DND-41 (cell line): ENCODE results near the gene DNM3.

Source experiments
- ATAC-seq: fragments of 200-7000 bp; cut with Tn5 transposase; 3 replicates; pipeline ENCODE4 v1.9.1; 2021; ENCODE audit warnings: low read depth; ENCODE audit not compliant: insufficient read depth
- DNase-seq: peaks from one replicate; pipeline ENCODE4 v3.0.0-alpha.2; 2020
- H2AFZ ChIP-seq: 2 replicates; pipeline ENCODE4 v1.6.0; 2012; ENCODE audit warnings: low read depth, low read length
- H3K27ac ChIP-seq: 2 replicates; pipeline ENCODE4 v1.5.1; 2012; ENCODE audit warnings: low read length, inconsistent platforms
- H3K27me3 ChIP-seq: fragments of 200-600 bp; sonication (generic); 2 replicates; pipeline ENCODE4 v1.6.0; 2012; ENCODE audit warnings: low read length, mild to moderate bottlenecking, inconsistent platforms; ENCODE audit not compliant: insufficient read depth, poor library complexity
- H3K36me3 ChIP-seq: 2 replicates; pipeline ENCODE4 v1.5.1; 2012; ENCODE audit warnings: low read length, inconsistent platforms; ENCODE audit not compliant: insufficient read depth
- H3K4me1 ChIP-seq: 2 replicates; pipeline ENCODE4 v1.5.1; 2012; ENCODE audit warnings: mild to moderate bottlenecking, low read length; ENCODE audit not compliant: insufficient read depth
- H3K4me2 ChIP-seq: 2 replicates; pipeline ENCODE4 v1.6.0; 2012; ENCODE audit warnings: mild to moderate bottlenecking, moderate library complexity, low read length, inconsistent platforms; ENCODE audit not compliant: insufficient read depth
- H3K4me3 ChIP-seq, 2 experiments: fragments of 200-600 bp in 1 of 2; shearing (Covaris generic) in 1 of 2; 2 replicates each; pipeline ENCODE4 v1.5.1; 2012 to 2016; ENCODE audit warnings: inconsistent platforms in 2 of 2, low read length in 2 of 2, mild to moderate bottlenecking in 2 of 2, low read depth in 1 of 2, moderate library complexity in 1 of 2
- H3K79me2 ChIP-seq: 2 replicates; pipeline ENCODE4 v1.6.0; 2012; ENCODE audit warnings: low read length, inconsistent platforms; ENCODE audit not compliant: insufficient read depth
- H3K9ac ChIP-seq: 2 replicates; pipeline ENCODE4 v1.6.0; 2012; ENCODE audit warnings: low read depth, mild to moderate bottlenecking, inconsistent platforms, low read length, moderate library complexity
- H3K9me3 ChIP-seq: 2 replicates; pipeline ENCODE4 v1.5.1; 2012; ENCODE audit warnings: low read length, moderate library complexity, mild to moderate bottlenecking, inconsistent platforms; ENCODE audit not compliant: insufficient read depth, severe bottlenecking
- H4K20me1 ChIP-seq: 2 replicates; pipeline ENCODE4 v1.6.0; 2012; ENCODE audit warnings: low read length; ENCODE audit not compliant: insufficient read depth
- EZH2 ChIP-seq: IDR thresholded peaks from 3 replicates; pipeline ENCODE4 v1.6.1; 2012; ENCODE audit warnings: borderline replicate concordance, low read depth, mild to moderate bottlenecking, moderate library complexity, low read length, inconsistent platforms; ENCODE audit not compliant: severe bottlenecking
- TF ChIP-seq, protein P1 (sequence below): IDR thresholded peaks from 2 replicates; pipeline ENCODE4 v1.5.1; 2012; ENCODE audit warnings: borderline replicate concordance, low read length, moderate library complexity, mild to moderate bottlenecking; ENCODE audit not compliant: poor library complexity, severe bottlenecking; ENCODE audit errors: extremely low read depth

DNM3 gene

GRCh38 chr1:172326136-172326535 is 484.8 kb downstream of the DNM3 start:
- DNase-seq (no peak), ATAC-seq (no peak)
- H3K4me1 ChIP-seq, result no peaks in the 10 kb centered on the region
- H3K4me3 ChIP-seq, result no peak overlapping the region
- H3K27me3 ChIP-seq, result peaks cover 5% of the 10 kb centered on the region
- no peaks in the 10 kb centered on the region for H3K36me3 ChIP-seq
- H3K79me2 ChIP-seq, result no peaks in the 10 kb centered on the region
- no peaks in the 10 kb centered on the region for H4K20me1 ChIP-seq
- H3K4me2 ChIP-seq, result no peak overlapping the region
- no peak overlapping the region for H3K27ac ChIP-seq
- no peaks in the 10 kb centered on the region for H3K9me3 ChIP-seq
- TF ChIP-seq EZH2, result no peak
- TF ChIP-seq, protein P1, sequence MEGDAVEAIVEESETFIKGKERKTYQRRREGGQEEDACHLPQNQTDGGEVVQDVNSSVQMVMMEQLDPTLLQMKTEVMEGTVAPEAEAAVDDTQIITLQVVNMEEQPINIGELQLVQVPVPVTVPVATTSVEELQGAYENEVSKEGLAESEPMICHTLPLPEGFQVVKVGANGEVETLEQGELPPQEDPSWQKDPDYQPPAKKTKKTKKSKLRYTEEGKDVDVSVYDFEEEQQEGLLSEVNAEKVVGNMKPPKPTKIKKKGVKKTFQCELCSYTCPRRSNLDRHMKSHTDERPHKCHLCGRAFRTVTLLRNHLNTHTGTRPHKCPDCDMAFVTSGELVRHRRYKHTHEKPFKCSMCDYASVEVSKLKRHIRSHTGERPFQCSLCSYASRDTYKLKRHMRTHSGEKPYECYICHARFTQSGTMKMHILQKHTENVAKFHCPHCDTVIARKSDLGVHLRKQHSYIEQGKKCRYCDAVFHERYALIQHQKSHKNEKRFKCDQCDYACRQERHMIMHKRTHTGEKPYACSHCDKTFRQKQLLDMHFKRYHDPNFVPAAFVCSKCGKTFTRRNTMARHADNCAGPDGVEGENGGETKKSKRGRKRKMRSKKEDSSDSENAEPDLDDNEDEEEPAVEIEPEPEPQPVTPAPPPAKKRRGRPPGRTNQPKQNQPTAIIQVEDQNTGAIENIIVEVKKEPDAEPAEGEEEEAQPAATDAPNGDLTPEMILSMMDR, result no peak
- H3K9ac ChIP-seq, result no peak overlapping the region
- H2AFZ ChIP-seq, result no peak overlapping the region

- no peaks in the 10 kb centered on the region for H3K79me2 ChIP-seq
- H3K4me3 ChIP-seq, result no peak overlapping the region
- H3K36me3 ChIP-seq, result no peaks in the 10 kb centered on the region
- H3K4me2 ChIP-seq, result no peak overlapping the region
- H3K27ac ChIP-seq, result no peak overlapping the region
- no peak overlapping the region for H2AFZ ChIP-seq
- H3K27me3 ChIP-seq, result peaks cover 2% of the 10 kb centered on the region
- no peak for DNase-seq
- no peak for TF ChIP-seq EZH2
- TF ChIP-seq, protein P1, result no peak
- H4K20me1 ChIP-seq, result no peaks in the 10 kb centered on the region
- H3K4me1 ChIP-seq, result no peaks in the 10 kb centered on the region
- no peak for ATAC-seq
- no peak overlapping the region for H3K9ac ChIP-seq
- no peaks in the 10 kb centered on the region for H3K9me3 ChIP-seq
Observed at GRCh38 chr1:172328266-172328665, 487.0 kb downstream of the DNM3 start.

DNA sequence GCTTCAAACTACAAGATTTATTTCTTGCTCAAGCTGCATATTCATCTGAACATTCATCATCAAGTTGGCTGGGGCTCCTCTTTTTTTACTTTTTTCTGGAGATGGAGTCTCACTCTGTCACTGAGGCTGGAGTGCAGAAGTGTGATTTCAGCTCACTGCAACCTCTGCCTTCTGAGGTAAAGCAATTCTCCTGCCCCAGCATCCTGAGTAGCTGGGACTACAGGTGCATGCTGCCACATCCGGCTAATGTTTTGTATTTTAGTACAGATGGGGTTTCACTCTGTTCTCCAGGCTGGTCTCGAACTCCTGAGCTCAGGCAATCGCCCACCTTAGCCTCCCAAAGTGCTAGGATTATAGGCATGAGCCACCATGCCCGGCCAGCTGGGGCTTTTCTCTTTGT is 490.9 kb downstream of the DNM3 start:
- Histone ChIP-seq H3K27ac (no peak overlapping the region), H4K20me1 (no peaks in the 10 kb centered on the region), H3K9ac (no peak overlapping the region), H3K9me3 (no peaks in the 10 kb centered on the region), H3K36me3 (no peaks in the 10 kb centered on the region), H3K4me2 (no peak overlapping the region), H3K27me3 (peaks cover 2% of the 10 kb centered on the region), H3K4me1 (no peaks in the 10 kb centered on the region), H3K4me3 (no peak overlapping the region), H3K79me2 (no peaks in the 10 kb centered on the region), H2AFZ (no peak overlapping the region)
- DNase-seq (no peak), ATAC-seq (no peak)
- TF ChIP-seq, protein P1, result no peak
- no peak for TF ChIP-seq EZH2

GRCh38 chr1:172335377-172335776 is 494.1 kb downstream of the DNM3 start:
- no peak overlapping the region for H3K9ac ChIP-seq
- H3K4me3 ChIP-seq, result no peak overlapping the region
- H2AFZ ChIP-seq, result no peak overlapping the region
- DNase-seq (no peak), ATAC-seq (no peak)
- H3K27me3 ChIP-seq, result no peaks in the 10 kb centered on the region
- H3K36me3 ChIP-seq, result no peaks in the 10 kb centered on the region
- TF ChIP-seq, protein P1, result no peak
- no peaks in the 10 kb centered on the region for H3K4me1 ChIP-seq
- no peaks in the 10 kb centered on the region for H4K20me1 ChIP-seq
- H3K4me2 ChIP-seq, result no peak overlapping the region
- H3K79me2 ChIP-seq, result no peaks in the 10 kb centered on the region
- no peaks in the 10 kb centered on the region for H3K9me3 ChIP-seq
- H3K27ac ChIP-seq, result no peak overlapping the region
